Natural killer cell (primary cell): ENCODE results near the gene ADGRG6. TPM values are rescaled to one million over a fixed set of nuclear protein-coding genes. Genes with fewer than 3 reads are reported as not detected.

ENCODE experiments used
- ATAC-seq, 3 donors: fragments of 150-1000 bp in 2 of 3; fragments of 200-7000 bp in 1 of 3; cut with Tn5 transposase; 1 replicate in 1 of 3; 2 replicates in 2 of 3; pipeline ENCODE4 v1.10.0; 2021; ENCODE audit warnings: mild to moderate bottlenecking in 2 of 3, moderate library complexity in 2 of 3
- DNase-seq, 2 donors: peaks; one replicate each; pipeline versions ENCODE4 v3.0.0 to v3.0.0-alpha.2; 2013 to 2021; ENCODE audit warnings: mixed read lengths in 1 of 2
- H3K27ac ChIP-seq: one replicate; pipeline ENCODE4 v1.5.1; 2013; ENCODE audit warnings: mild to moderate bottlenecking, low read length
- H3K27me3 ChIP-seq: one replicate; pipeline ENCODE4 v1.6.1; 2013; ENCODE audit warnings: low read length; ENCODE audit not compliant: control insufficient read depth, insufficient read depth
- H3K36me3 ChIP-seq: one replicate; pipeline ENCODE4 v1.6.1; 2013; ENCODE audit warnings: low read length; ENCODE audit not compliant: control insufficient read depth, insufficient read depth
- H3K4me1 ChIP-seq: one replicate; pipeline ENCODE4 v1.6.1; 2013; ENCODE audit warnings: low read length; ENCODE audit not compliant: control insufficient read depth, insufficient read depth
- H3K4me3 ChIP-seq: one replicate; pipeline ENCODE4 v1.5.1; 2013; ENCODE audit warnings: low read length
- H3K9me3 ChIP-seq: one replicate; pipeline ENCODE4 v1.6.1; 2013; ENCODE audit warnings: low read length; ENCODE audit not compliant: control insufficient read depth, insufficient read depth
- H3K27ac Mint-ChIP-seq, 2 donors: one replicate each; pipeline ENCODE4 v1.8.0; 2022; ENCODE audit warnings: mild to moderate bottlenecking in 2 of 2, mixed read lengths in 2 of 2, moderate library complexity in 1 of 2
- H3K27me3 Mint-ChIP-seq, 2 donors: one replicate each; pipeline ENCODE4 v1.8.0; 2022; ENCODE audit warnings: low read depth in 2 of 2, mixed read lengths in 2 of 2
- H3K36me3 Mint-ChIP-seq: one replicate; pipeline ENCODE4 v1.8.0; 2022; ENCODE audit warnings: mixed read lengths
- H3K4me1 Mint-ChIP-seq, 2 donors: one replicate each; pipeline ENCODE4 v1.8.0; 2022; ENCODE audit warnings: mixed read lengths in 2 of 2
- H3K4me3 Mint-ChIP-seq: one replicate; pipeline ENCODE4 v1.8.0; 2022; ENCODE audit warnings: mild to moderate bottlenecking, moderate library complexity, mixed read lengths
- H3K9me3 Mint-ChIP-seq, 2 donors: one replicate each; pipeline ENCODE4 v1.8.0; 2022; ENCODE audit warnings: mixed read lengths in 2 of 2
- CTCF ChIP-seq: fragments of 200-600 bp; IDR thresholded peaks from one replicate; pipeline ENCODE4 v1.8.0; 2022; ENCODE audit warnings: antibody characterized with exemption
- WGBS: methylation state at CpG from one replicate; pipeline ENCODE4 v1.1.7; 2013; ENCODE audit warnings: missing lambda C conversion rate; ENCODE audit not compliant: insufficient coverage; 5-methylcytosine and 5-hydroxymethylcytosine counted together
- intact Hi-C: fragments of 100-400 bp; cut with micrococcal nuclease; formaldehyde crosslinking; loops from one replicate; pipeline ENCODE4 v1.14.2; 2022
- total RNA-seq, 4 donors: library from RNA; stranded (reverse); fragments of 120-200 nt in 1 of 4; gene quantifications; one replicate each; pipeline versions ENCODE4 v1.2.3 to v1.2.4, GENCODE V29; 2013 to 2022

Gene ADGRG6
- total RNA-seq, 3 donors from 2014 or later (not counting 1 experiment from before 2014, with no cell fraction given), result 0.05 to 0.24 TPM; not detected in 1

DNA sequence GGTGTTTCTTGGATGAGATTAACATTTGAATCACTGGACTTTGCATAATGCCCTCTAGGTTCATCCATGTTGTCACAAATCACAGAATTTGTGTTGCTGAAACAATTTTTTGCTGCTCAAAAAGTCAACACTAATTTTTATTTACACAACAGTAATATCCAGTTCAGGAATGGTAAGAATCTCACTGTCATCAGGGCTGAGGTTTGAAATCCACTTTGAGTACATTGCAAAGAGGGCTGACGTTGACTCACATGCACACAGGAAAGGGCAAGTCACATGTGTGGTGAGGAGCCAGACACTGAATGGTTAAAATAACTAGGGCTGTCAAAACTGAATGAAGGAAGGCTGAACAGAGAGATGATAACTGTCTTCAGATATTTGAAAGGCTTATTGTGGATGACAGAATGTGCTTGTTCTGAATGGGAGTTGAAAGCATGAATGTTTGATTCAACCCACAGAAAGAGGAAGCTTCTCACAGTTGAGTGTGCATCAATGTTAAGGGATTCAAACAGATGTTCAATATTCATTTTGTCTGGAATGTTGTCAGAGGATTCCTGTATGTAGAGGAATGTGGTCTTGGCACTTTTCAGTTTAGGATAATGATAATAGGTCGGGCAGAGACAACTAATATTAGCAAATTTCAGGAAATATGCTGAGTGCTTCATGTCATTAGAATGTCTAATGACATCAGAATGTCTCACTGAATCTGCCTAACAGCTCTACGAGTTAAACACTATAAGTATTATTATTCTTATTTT is 3.6 kb upstream of the ADGRG6 start:
- TF ChIP-seq CTCF, result no peak
- intact Hi-C loops, result no loop called here
- Mint-ChIP-seq H3K27me3 (peaks cover 7 to 22% of the 10 kb centered on the region in 2 donors), H3K4me3 (no peak overlapping the region), H3K9me3 (peaks cover 2 to 4% of the 10 kb centered on the region in 2 donors), H3K27ac (no peak overlapping the region), H3K4me1 (no peaks in the 10 kb centered on the region), H3K36me3 (no peaks in the 10 kb centered on the region)
- H3K27me3 ChIP-seq, result peaks cover 12% of the 10 kb centered on the region
- ATAC-seq, result no peak
- H3K36me3 ChIP-seq, result no peaks in the 10 kb centered on the region
- 44% methylated on average over 2 of the region's 3 CpGs for WGBS
- DNase-seq, result no peak
- no peaks in the 10 kb centered on the region for H3K9me3 ChIP-seq
- H3K4me1 ChIP-seq, result peaks cover 9% of the 10 kb centered on the region
- no peak overlapping the region for H3K4me3 ChIP-seq
- H3K27ac ChIP-seq, result no peak overlapping the region

DNA sequence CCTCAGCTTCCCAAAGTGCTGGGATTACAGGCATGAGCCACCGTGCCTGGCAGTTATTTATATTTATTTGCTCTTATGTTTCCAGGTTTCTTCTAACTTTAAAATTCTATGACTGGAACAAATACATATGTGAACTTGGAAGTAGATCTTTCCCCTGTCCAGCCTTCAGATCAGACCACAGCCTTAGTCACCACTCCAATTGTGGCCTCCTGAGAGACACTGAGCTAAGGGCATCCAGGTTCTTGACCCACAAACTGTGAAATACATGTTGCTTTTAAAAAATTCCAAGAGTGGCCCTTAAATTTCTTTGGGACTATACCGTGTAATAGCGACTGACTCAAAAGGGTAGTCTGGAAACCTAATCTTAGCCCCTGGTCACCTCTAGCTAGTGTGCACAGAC is 1.5 kb upstream of the ADGRG6 start:
- H3K27ac Mint-ChIP-seq, result no peak overlapping the region
- WGBS, result 95% methylated on average over 2 of the region's 3 CpGs
- no peak overlapping the region for H3K4me3 Mint-ChIP-seq

GRCh38 chr6:142300758-142301650 is 803 bp upstream of the ADGRG6 start:
- Histone ChIP-seq H3K27ac (no peak overlapping the region), H3K4me3 (no peak overlapping the region), H3K36me3 (no peaks in the 10 kb centered on the region), H3K4me1 (peaks cover 9% of the 10 kb centered on the region), H3K9me3 (no peaks in the 10 kb centered on the region), H3K27me3 (peaks cover 12% of the 10 kb centered on the region)
- H3K27ac Mint-ChIP-seq, result no peak overlapping the region
- H3K9me3 Mint-ChIP-seq, result no peaks in the 10 kb centered on the region
- DNase-seq (peak in 1 of 2 donors; percentile 9), ATAC-seq (no peak)
- no peaks in the 10 kb centered on the region for H3K4me1 Mint-ChIP-seq
- no peak for TF ChIP-seq CTCF
- intact Hi-C loops, result no loop called here
- WGBS, result 12% methylated on average over 31 of the region's 31 CpGs
- H3K36me3 Mint-ChIP-seq, result no peaks in the 10 kb centered on the region
- peaks cover 7 to 18% of the 10 kb centered on the region in 2 donors for H3K27me3 Mint-ChIP-seq
- no peak overlapping the region for H3K4me3 Mint-ChIP-seq

More for the DNA sequence above, 1.5 kb upstream of the ADGRG6 start:
- H3K9me3 Mint-ChIP-seq, result no peaks in the 10 kb centered on the region
- DNase-seq (no peak), ATAC-seq (no peak)
- peaks cover 12% of the 10 kb centered on the region for H3K27me3 ChIP-seq
- TF ChIP-seq CTCF, result no peak
- H3K36me3 Mint-ChIP-seq, result no peaks in the 10 kb centered on the region
- intact Hi-C loops, result no loop called here
- no peaks in the 10 kb centered on the region for H3K9me3 ChIP-seq
- H3K4me3 ChIP-seq, result no peak overlapping the region
- H3K27ac ChIP-seq, result no peak overlapping the region
- no peaks in the 10 kb centered on the region for H3K36me3 ChIP-seq
- H3K4me1 ChIP-seq, result peaks cover 9% of the 10 kb centered on the region
- peaks cover 7 to 18% of the 10 kb centered on the region in 2 donors for H3K27me3 Mint-ChIP-seq
- no peaks in the 10 kb centered on the region for H3K4me1 Mint-ChIP-seq
